ENCODE results near the gene ISOC1. TPM values are rescaled to one million over a fixed set of nuclear protein-coding genes. Genes with fewer than 3 reads are reported as not detected.

Gene ISOC1
- total and polyA plus RNA-seq, 5 donors from 2014 or later: 13.1 to 38.7 (median 35.6) TPM

- Mint-ChIP-seq H3K9me3 (peaks cover 0 to 3% (median 0%) of the 10 kb centered on the region in 7 donors), H3K27ac (no peak overlapping the region), H3K27me3 (peaks cover 25% of the 10 kb centered on the region), H3K36me3 (no peaks in the 10 kb centered on the region), H3K4me3 (no peak overlapping the region), H3K4me1 (no peaks in the 10 kb centered on the region)
- H3K36me3 ChIP-seq (ENCODE audit: control insufficient read depth, insufficient read depth, low read length): no peaks in the 10 kb centered on the region
- DNase-seq (no peak), ATAC-seq (ENCODE audit: low read depth in 2 of 2) (no peak)
- H3K9me3 ChIP-seq (ENCODE audit: control insufficient read depth in 2 of 2, low read length in 2 of 2): no peaks in the 10 kb centered on the region
- no peak overlapping the region for H3K4me3 ChIP-seq (ENCODE audit: low read depth, low read length)
- H3K27me3 ChIP-seq (ENCODE audit: control insufficient read depth, insufficient read depth, low read length): peaks cover 2% of the 10 kb centered on the region
- H3K4me1 ChIP-seq (ENCODE audit: control insufficient read depth, insufficient read depth, low read length, poor library complexity, severe bottlenecking): no peaks in the 10 kb centered on the region
- no peak overlapping the region for H3K27ac ChIP-seq (ENCODE audit: insufficient read depth, low read length, poor library complexity, severe bottlenecking)
Observed at GRCh38 chr5:129061849-129062248, 32.7 kb upstream of the ISOC1 start.

DNA sequence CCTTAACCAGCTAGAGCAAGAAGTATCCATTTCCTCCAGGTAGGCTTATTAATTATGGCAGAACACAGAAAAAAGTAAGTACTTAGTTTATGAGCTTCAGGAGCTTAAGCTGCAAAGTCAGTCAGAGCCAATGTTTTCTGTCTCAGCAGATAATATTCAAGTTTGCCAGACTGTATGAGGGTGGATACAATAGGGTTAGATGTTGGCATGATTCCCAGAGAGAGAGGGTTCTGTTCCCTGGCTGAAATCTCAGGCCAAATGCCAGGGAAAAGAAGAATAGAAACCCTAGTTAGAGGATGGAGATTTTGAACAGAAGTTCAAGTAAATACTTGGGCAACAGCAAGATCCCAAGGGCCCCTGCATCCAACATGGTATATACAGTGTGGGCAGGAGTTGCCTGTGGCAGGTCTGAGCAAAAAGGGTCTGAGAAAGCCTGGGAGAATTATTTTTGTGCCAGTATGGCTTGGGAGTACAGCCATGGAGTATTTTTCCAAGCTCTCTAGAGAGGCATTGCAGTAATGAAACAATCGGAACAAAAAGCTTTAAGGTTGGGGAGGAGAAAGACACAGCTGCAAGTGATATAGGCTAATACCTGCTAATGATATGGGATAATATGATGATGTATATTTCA lies 31.0 kb upstream of the ISOC1 start:
- Histone ChIP-seq H3K36me3 (ENCODE audit: control insufficient read depth, insufficient read depth, low read length) (no peaks in the 10 kb centered on the region), H3K27me3 (ENCODE audit: control insufficient read depth, insufficient read depth, low read length) (peaks cover 5% of the 10 kb centered on the region), H3K4me3 (ENCODE audit: low read depth, low read length) (no peak overlapping the region), H3K4me1 (ENCODE audit: control insufficient read depth, insufficient read depth, low read length, poor library complexity, severe bottlenecking) (no peaks in the 10 kb centered on the region), H3K9me3 (ENCODE audit: control insufficient read depth in 2 of 2, low read length in 2 of 2) (no peaks in the 10 kb centered on the region), H3K27ac (ENCODE audit: insufficient read depth, low read length, poor library complexity, severe bottlenecking) (no peak overlapping the region)
- Mint-ChIP-seq H3K9me3 (peaks cover 0 to 3% (median 0%) of the 10 kb centered on the region in 7 donors), H3K27me3 (peaks cover 19% of the 10 kb centered on the region), H3K27ac (no peak overlapping the region), H3K4me3 (no peak overlapping the region), H3K4me1 (no peaks in the 10 kb centered on the region), H3K36me3 (no peaks in the 10 kb centered on the region)
- DNase-seq (no peak), ATAC-seq (ENCODE audit: low read depth in 2 of 2) (no peak)

DNA sequence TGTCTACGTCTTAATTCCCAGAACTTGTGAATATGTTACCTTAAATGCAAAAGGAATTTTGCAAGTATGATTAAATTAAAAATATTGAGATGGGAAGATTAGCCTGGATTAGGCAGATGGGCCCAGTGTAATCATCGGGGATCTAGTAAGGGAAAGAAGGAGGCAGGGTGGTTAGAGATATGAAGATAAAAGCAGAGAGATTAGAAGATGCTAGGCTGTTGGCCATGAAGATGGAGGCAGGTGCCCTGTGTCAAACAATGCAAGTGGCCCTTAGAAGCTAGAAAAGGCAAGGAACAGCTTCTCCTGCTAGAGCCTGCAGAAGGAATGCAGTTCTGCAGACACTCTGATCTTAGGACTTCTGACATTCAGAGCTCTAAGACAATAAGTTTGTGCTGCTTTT lies 28.8 kb upstream of the ISOC1 start:
- no peak overlapping the region for H3K27ac Mint-ChIP-seq
- no peak overlapping the region for H3K4me3 ChIP-seq (ENCODE audit: low read depth, low read length)
- no peaks in the 10 kb centered on the region for H3K9me3 ChIP-seq (ENCODE audit: control insufficient read depth in 2 of 2, low read length in 2 of 2)
- H3K27ac ChIP-seq (ENCODE audit: insufficient read depth, low read length, poor library complexity, severe bottlenecking): no peak overlapping the region
- no peak overlapping the region for H3K4me3 Mint-ChIP-seq
- no peak for ATAC-seq (ENCODE audit: low read depth in 2 of 2)
- H3K4me1 ChIP-seq (ENCODE audit: control insufficient read depth, insufficient read depth, low read length, poor library complexity, severe bottlenecking): no peaks in the 10 kb centered on the region
- peaks cover 20% of the 10 kb centered on the region for H3K27me3 Mint-ChIP-seq
- H3K4me1 Mint-ChIP-seq: no peaks in the 10 kb centered on the region
- peaks cover 0 to 3% (median 0%) of the 10 kb centered on the region in 7 donors for H3K9me3 Mint-ChIP-seq
- no peaks in the 10 kb centered on the region for H3K36me3 ChIP-seq (ENCODE audit: control insufficient read depth, insufficient read depth, low read length)
- H3K27me3 ChIP-seq (ENCODE audit: control insufficient read depth, insufficient read depth, low read length): peaks cover 5% of the 10 kb centered on the region
- H3K36me3 Mint-ChIP-seq: no peaks in the 10 kb centered on the region
- DNase-seq: no peak

DNA sequence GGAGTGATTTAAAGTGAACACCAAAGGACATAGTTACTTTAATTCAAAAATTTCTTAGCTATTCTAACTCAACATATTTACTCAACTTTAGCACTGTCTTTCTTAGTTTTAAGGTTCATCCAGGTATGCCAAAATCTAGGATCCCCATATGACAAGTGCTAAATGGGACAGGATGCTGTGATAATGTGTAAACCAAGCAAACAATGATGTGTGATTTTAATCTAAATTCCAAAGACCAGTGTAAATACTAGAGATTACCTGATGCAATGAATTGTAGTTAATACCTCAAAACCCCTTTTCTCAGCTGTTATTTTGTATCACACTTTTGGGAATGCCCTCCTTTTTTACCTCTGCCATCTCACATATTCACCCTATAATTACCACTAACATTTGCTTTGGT lies 26.8 kb upstream of the ISOC1 start:
- Mint-ChIP-seq H3K36me3 (no peaks in the 10 kb centered on the region), H3K27me3 (peaks cover 16% of the 10 kb centered on the region), H3K27ac (no peak overlapping the region), H3K9me3 (peaks cover 0 to 3% (median 0%) of the 10 kb centered on the region in 7 donors), H3K4me3 (no peak overlapping the region), H3K4me1 (no peaks in the 10 kb centered on the region)
- Histone ChIP-seq H3K9me3 (ENCODE audit: control insufficient read depth in 2 of 2, low read length in 2 of 2) (no peaks in the 10 kb centered on the region), H3K4me1 (ENCODE audit: control insufficient read depth, insufficient read depth, low read length, poor library complexity, severe bottlenecking) (no peaks in the 10 kb centered on the region), H3K27ac (ENCODE audit: insufficient read depth, low read length, poor library complexity, severe bottlenecking) (no peak overlapping the region), H3K4me3 (ENCODE audit: low read depth, low read length) (no peak overlapping the region), H3K27me3 (ENCODE audit: control insufficient read depth, insufficient read depth, low read length) (peaks cover 3% of the 10 kb centered on the region), H3K36me3 (ENCODE audit: control insufficient read depth, insufficient read depth, low read length) (no peaks in the 10 kb centered on the region)
- no peak for ATAC-seq (ENCODE audit: low read depth in 2 of 2)
- DNase-seq: no peak

- no peaks in the 10 kb centered on the region for H3K36me3 Mint-ChIP-seq
- Histone ChIP-seq H3K4me1 (ENCODE audit: control insufficient read depth, insufficient read depth, low read length, poor library complexity, severe bottlenecking) (no peaks in the 10 kb centered on the region), H3K27me3 (ENCODE audit: control insufficient read depth, insufficient read depth, low read length) (peaks cover 3% of the 10 kb centered on the region), H3K4me3 (ENCODE audit: low read depth, low read length) (no peak overlapping the region), H3K9me3 (ENCODE audit: control insufficient read depth in 2 of 2, low read length in 2 of 2) (no peaks in the 10 kb centered on the region), H3K36me3 (ENCODE audit: control insufficient read depth, insufficient read depth, low read length) (no peaks in the 10 kb centered on the region), H3K27ac (ENCODE audit: insufficient read depth, low read length, poor library complexity, severe bottlenecking) (no peak overlapping the region)
- no peaks in the 10 kb centered on the region for H3K4me1 Mint-ChIP-seq
- H3K27me3 Mint-ChIP-seq: peaks cover 14% of the 10 kb centered on the region
- no peak overlapping the region for H3K27ac Mint-ChIP-seq
- no peak for DNase-seq
- H3K4me3 Mint-ChIP-seq: no peak overlapping the region
- ATAC-seq (ENCODE audit: low read depth in 2 of 2): no peak
- no peaks in the 10 kb centered on the region for H3K9me3 Mint-ChIP-seq
Observed at GRCh38 chr5:129069292-129069691, 25.3 kb upstream of the ISOC1 start.

DNA sequence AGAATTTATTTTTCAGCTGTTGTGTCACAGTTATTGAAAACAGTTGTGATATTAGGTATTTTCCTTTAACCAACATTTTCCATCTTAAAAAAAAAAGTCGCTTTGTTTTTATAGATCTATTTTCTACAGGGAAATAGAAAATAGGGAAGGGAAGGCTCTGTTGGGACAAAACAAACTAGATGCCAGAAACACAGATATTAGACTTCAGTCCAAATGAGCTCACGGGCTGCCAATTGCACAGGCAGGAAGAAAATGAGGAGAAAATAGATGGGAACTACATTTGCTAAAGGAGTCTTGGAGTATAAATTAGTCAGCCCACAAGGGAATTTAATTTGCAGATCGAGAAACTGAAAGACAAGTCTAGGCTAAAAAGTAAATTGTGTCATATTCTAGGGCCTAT lies 21.4 kb upstream of the ISOC1 start:
- DNase-seq: no peak
- Histone ChIP-seq H3K4me3 (ENCODE audit: low read depth, low read length) (no peak overlapping the region), H3K27ac (ENCODE audit: insufficient read depth, low read length, poor library complexity, severe bottlenecking) (no peak overlapping the region), H3K4me1 (ENCODE audit: control insufficient read depth, insufficient read depth, low read length, poor library complexity, severe bottlenecking) (no peaks in the 10 kb centered on the region), H3K9me3 (ENCODE audit: control insufficient read depth in 2 of 2, low read length in 2 of 2) (no peaks in the 10 kb centered on the region), H3K36me3 (ENCODE audit: control insufficient read depth, insufficient read depth, low read length) (no peaks in the 10 kb centered on the region), H3K27me3 (ENCODE audit: control insufficient read depth, insufficient read depth, low read length) (peaks cover 6% of the 10 kb centered on the region)
- Mint-ChIP-seq H3K4me1 (no peaks in the 10 kb centered on the region), H3K36me3 (no peaks in the 10 kb centered on the region), H3K27ac (no peak overlapping the region), H3K4me3 (no peak overlapping the region), H3K27me3 (peaks cover 32% of the 10 kb centered on the region), H3K9me3 (peaks cover 0 to 1% (median 0%) of the 10 kb centered on the region in 7 donors)
- ATAC-seq (ENCODE audit: low read depth in 2 of 2): no peak

DNA sequence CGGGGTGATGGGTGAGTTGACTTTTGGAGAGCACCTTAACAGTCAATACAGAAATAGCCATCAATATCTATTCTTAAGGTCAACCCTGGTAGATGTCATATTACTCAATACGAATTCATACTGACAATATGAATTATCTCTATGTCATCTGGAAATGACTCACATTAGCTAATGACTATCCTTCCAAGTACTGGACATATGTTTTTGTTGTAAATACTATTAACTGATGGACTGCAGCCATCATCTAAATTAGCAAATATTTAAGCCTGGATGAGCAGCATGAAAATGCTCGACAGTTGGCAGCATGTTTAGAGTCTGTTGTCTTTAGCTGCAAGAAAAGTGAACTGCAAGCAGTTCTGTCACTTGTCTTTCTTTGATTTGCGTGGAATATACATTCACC lies 19.6 kb upstream of the ISOC1 start:
- Mint-ChIP-seq H3K9me3 (peaks cover 0 to 1% (median 0%) of the 10 kb centered on the region in 7 donors), H3K4me1 (no peaks in the 10 kb centered on the region), H3K4me3 (no peak overlapping the region), H3K36me3 (no peaks in the 10 kb centered on the region), H3K27ac (no peak overlapping the region), H3K27me3 (peaks cover 24% of the 10 kb centered on the region)
- Histone ChIP-seq H3K9me3 (ENCODE audit: control insufficient read depth in 2 of 2, low read length in 2 of 2) (no peaks in the 10 kb centered on the region), H3K4me1 (ENCODE audit: control insufficient read depth, insufficient read depth, low read length, poor library complexity, severe bottlenecking) (no peaks in the 10 kb centered on the region), H3K36me3 (ENCODE audit: control insufficient read depth, insufficient read depth, low read length) (no peaks in the 10 kb centered on the region), H3K4me3 (ENCODE audit: low read depth, low read length) (no peak overlapping the region), H3K27ac (ENCODE audit: insufficient read depth, low read length, poor library complexity, severe bottlenecking) (no peak overlapping the region), H3K27me3 (ENCODE audit: control insufficient read depth, insufficient read depth, low read length) (peaks cover 6% of the 10 kb centered on the region)
- DNase-seq (no peak), ATAC-seq (ENCODE audit: low read depth in 2 of 2) (no peak)

DNA sequence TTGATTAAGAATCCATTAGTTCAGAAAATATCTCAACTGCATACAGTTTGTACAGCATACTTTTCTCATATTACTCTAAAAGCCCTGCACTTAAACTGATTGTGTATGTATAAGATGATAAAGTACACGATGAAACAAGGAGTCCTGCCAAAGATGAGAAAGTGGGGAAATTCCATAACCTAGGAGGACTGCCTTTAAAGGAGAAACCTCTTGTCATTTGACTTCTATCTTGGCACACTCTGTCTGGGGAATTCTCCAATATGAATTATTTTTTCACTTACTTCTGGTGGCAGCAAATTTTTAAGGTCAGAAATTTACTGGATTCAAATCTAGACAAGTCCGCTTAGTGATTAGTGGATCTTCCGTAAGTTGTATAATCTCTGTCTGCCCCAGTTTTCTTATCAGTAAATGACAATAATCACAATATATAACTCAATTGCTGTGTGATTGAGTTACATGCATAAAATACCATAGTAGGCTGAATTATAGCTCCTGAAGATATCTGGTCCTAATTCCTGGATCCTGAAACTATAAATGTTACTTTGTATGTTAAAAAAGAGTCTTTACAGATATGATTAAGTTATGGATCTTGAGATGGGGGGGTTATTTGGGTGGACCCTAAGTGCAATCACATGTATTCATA lies 17.0 kb upstream of the ISOC1 start:
- Mint-ChIP-seq H3K27ac (no peak overlapping the region), H3K36me3 (no peaks in the 10 kb centered on the region), H3K4me1 (no peaks in the 10 kb centered on the region), H3K27me3 (peaks cover 24% of the 10 kb centered on the region), H3K9me3 (peaks cover 0 to 1% (median 0%) of the 10 kb centered on the region in 7 donors), H3K4me3 (no peak overlapping the region)
- H3K9me3 ChIP-seq (ENCODE audit: control insufficient read depth in 2 of 2, low read length in 2 of 2): no peaks in the 10 kb centered on the region
- peaks cover 6% of the 10 kb centered on the region for H3K27me3 ChIP-seq (ENCODE audit: control insufficient read depth, insufficient read depth, low read length)
- DNase-seq: no peak
- no peak overlapping the region for H3K4me3 ChIP-seq (ENCODE audit: low read depth, low read length)
- no peak for ATAC-seq (ENCODE audit: low read depth in 2 of 2)
- H3K27ac ChIP-seq (ENCODE audit: insufficient read depth, low read length, poor library complexity, severe bottlenecking): no peak overlapping the region
- H3K4me1 ChIP-seq (ENCODE audit: control insufficient read depth, insufficient read depth, low read length, poor library complexity, severe bottlenecking): no peaks in the 10 kb centered on the region
- H3K36me3 ChIP-seq (ENCODE audit: control insufficient read depth, insufficient read depth, low read length): no peaks in the 10 kb centered on the region
